ENCODE results near the gene POLR3E.
A peak's percentile ranks its signal among the peaks of the same experiment; 100 is the strongest.

POLR3E gene

DNA sequence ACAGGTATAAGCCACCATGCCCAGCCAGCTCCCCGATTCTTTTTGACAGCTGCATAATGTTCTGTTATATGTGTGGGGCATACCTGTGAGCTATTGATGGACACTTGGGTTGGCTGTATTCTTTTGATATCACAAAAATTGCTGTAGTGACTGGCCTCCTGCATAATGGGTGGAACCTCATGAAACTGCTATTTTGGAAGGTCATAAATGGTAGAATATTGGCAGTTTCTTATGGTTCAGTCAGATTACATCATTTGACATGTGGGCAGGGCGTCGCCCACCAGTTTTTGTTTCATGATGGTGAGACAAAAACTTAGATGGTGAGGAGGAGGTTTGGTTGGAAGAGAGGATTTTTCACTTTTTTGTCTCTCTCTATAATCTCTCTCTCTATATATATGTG lies 26.7 kb upstream of the POLR3E start:
- Histone ChIP-seq H3K36me3 (ENCODE audit: control insufficient read depth, insufficient read depth, low read length) (peaks cover 14% of the 10 kb centered on the region), H3K9me3 (ENCODE audit: control insufficient read depth, low read length) (no peaks in the 10 kb centered on the region), H3K4me3 (ENCODE audit: low read length) (no peak overlapping the region), H3K27me3 (ENCODE audit: control insufficient read depth, insufficient read depth, low read length) (no peaks in the 10 kb centered on the region), H3K9ac (ENCODE audit: low read length) (no peak overlapping the region), H3K4me1 (ENCODE audit: control insufficient read depth, insufficient read depth, low read length) (no peaks in the 10 kb centered on the region)

DNA sequence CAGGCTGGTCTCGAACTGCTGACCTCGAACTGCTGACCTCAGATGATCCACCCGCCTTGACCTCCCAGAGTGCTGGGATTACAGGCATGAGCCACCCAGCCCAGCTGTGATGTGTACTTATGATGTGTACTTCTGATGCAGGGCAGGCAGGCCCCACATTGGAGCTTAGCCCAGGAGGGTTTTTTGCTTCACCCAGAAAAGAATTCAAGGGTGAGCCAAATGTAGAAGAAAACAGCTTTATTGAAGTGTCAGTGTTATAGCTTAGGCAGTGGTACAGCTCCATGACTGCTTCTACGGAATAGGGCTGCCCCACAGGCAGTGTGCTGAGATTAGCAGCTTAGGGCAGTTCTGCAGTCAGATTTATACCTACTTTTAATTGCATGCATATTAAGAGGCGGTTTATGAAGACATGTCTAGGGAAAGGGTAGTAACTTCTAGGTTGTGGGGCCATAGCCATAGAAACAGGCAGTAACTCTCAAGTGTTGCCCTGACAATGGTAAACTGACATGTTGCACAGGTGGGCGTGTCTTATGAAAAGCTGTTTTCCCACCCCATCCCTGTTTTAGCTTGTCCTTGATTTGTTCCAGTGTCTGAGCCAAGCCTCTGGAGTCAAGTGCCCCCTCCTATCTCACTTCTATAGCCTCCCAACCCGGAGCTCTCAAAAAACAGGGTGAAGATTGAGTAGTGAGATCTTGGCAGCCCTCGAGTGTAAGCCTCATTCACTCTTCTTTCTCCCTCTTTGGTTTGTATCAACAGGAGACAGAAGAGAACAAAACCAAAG lies 24.1 kb upstream of the POLR3E start:
- H3K27me3 ChIP-seq (ENCODE audit: control insufficient read depth, insufficient read depth, low read length), result no peaks in the 10 kb centered on the region
- H3K4me1 ChIP-seq (ENCODE audit: control insufficient read depth, insufficient read depth, low read length), result peaks cover 11% of the 10 kb centered on the region
- peaks cover 9% of the 10 kb centered on the region for H3K36me3 ChIP-seq (ENCODE audit: control insufficient read depth, insufficient read depth, low read length)
- H3K9me3 ChIP-seq (ENCODE audit: control insufficient read depth, low read length), result no peaks in the 10 kb centered on the region
- no peak overlapping the region for H3K9ac ChIP-seq (ENCODE audit: low read length)
- H3K4me3 ChIP-seq (ENCODE audit: low read length), result no peak overlapping the region

DNA sequence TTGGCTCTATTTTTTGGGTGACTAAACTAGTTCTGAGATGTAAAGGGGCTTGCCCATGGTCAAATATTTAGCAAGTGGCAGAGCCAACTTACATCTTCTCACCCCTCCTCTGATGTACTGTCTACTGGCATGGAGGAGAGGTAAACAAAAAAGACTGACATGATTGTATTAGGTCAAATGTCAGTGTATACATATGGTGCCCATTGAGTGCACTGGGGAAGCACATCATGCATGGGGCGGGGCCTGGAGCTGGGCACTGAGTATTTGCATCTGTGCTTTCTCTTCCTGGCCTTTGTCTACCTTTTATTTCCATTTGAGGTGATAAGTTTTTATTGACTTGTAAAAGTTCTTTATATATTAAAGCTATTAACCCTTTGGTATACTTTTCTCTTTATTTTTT lies 22.3 kb upstream of the POLR3E start:
- Histone ChIP-seq H3K36me3 (ENCODE audit: control insufficient read depth, insufficient read depth, low read length) (peaks cover 9% of the 10 kb centered on the region), H3K9ac (ENCODE audit: low read length) (no peak overlapping the region), H3K4me3 (ENCODE audit: low read length) (no peak overlapping the region), H3K27me3 (ENCODE audit: control insufficient read depth, insufficient read depth, low read length) (no peaks in the 10 kb centered on the region), H3K9me3 (ENCODE audit: control insufficient read depth, low read length) (no peaks in the 10 kb centered on the region), H3K4me1 (ENCODE audit: control insufficient read depth, insufficient read depth, low read length) (peaks cover 22% of the 10 kb centered on the region)

DNA sequence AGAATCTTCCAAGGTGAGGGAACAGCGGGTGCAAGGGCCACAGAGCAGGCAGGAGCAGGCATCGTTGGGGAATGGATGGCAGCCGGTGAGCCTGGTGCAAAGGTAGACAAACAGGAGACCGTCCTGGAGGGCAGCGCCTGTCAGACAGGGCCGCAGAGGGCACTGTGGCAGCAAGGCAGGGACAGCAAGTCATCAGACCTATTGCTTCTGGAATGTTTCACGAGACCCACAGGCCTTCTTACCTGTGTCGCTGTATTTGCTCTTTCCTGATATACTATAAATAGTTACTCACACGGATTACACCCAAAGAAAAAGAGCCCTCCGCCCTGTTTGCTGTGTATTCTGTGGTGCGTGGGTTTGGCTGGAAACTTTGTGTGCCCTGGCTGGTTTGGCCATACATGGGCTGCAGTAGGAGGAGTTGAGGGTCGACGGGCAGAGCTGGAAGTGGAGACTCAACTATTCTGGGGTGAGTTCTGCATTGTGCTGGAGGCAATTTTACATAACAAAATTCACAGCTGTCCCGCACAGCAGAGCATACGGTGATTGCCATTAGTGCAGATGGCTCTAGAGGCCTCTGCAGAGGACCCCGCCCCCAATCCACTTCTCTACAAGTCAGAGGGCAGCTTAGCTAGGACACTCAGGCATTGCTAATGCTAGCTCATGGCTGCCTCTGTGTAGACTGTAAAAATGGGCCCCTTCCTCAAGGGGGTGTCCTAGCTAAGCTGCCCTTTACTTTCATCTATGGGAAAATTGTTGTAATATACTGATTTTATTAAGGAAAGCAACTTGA lies 18.6 kb upstream of the POLR3E start:
- H3K4me1 ChIP-seq (ENCODE audit: control insufficient read depth, insufficient read depth, low read length), result peaks cover 22% of the 10 kb centered on the region
- H3K36me3 ChIP-seq (ENCODE audit: control insufficient read depth, insufficient read depth, low read length), result peaks cover 4% of the 10 kb centered on the region
- H3K9me3 ChIP-seq (ENCODE audit: control insufficient read depth, low read length), result no peaks in the 10 kb centered on the region
- no peaks in the 10 kb centered on the region for H3K27me3 ChIP-seq (ENCODE audit: control insufficient read depth, insufficient read depth, low read length)
- H3K4me3 ChIP-seq (ENCODE audit: low read length), result no peak overlapping the region
- peak overlapping the region; percentile 10 for H3K9ac ChIP-seq (ENCODE audit: low read length)

DNA sequence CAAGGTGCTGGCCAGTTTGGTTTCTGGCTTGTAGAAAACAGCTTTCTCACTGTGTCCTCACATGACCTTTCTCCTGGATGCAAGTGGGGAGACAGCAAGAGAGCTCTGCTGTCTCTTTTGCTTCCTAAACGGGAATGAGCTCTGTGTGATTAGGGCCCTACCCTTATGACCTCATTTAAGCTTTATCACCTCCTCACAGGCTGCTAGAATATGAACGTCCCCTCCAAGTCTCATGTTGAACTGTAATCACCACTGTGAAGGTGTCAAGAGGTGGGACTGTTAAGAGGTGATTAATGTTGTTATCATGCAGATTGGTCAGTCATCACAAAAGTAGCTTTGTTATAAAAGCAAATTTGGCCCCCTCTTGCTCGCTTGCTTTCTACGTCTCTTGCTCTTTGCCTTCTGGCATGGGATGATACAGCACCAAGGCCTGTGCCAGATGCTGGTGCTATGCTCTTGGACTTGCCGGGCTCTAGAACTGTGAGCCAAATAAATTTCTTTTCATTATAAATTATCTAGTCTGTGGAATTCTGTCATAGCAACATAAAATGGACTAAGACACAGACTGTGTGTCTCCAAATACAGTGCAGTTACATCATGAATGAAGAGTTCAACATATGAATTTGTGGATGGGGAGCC lies 14.8 kb upstream of the POLR3E start:
- Histone ChIP-seq H3K4me1 (ENCODE audit: control insufficient read depth, insufficient read depth, low read length) (peaks cover 18% of the 10 kb centered on the region), H3K9me3 (ENCODE audit: control insufficient read depth, low read length) (no peaks in the 10 kb centered on the region), H3K27me3 (ENCODE audit: control insufficient read depth, insufficient read depth, low read length) (no peaks in the 10 kb centered on the region), H3K4me3 (ENCODE audit: low read length) (no peak overlapping the region), H3K9ac (ENCODE audit: low read length) (no peak overlapping the region), H3K36me3 (ENCODE audit: control insufficient read depth, insufficient read depth, low read length) (peaks cover 4% of the 10 kb centered on the region)

DNA sequence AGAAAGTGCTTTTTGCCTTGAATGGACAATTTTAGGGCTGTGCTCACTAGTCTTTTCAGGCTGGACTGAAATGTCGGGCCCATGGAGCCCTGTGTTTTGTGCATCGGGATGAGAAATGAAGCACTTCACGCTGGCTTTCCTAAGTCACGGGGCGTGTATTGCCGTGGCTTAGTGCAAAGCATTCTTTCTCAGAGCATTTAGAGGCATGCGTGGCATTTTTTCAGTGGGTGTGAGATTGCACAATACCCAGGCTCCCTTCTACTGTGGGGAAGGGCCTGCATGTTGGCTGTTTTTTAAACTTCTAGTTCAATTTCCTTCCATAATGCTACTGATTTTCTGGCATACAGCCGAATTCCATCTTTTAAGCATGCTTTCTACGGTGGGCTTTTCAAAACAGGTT lies 12.6 kb upstream of the POLR3E start:
- Histone ChIP-seq H3K9ac (ENCODE audit: low read length) (no peak overlapping the region), H3K9me3 (ENCODE audit: control insufficient read depth, low read length) (no peaks in the 10 kb centered on the region), H3K36me3 (ENCODE audit: control insufficient read depth, insufficient read depth, low read length) (peaks cover 4% of the 10 kb centered on the region), H3K4me1 (ENCODE audit: control insufficient read depth, insufficient read depth, low read length) (no peaks in the 10 kb centered on the region), H3K4me3 (ENCODE audit: low read length) (no peak overlapping the region), H3K27me3 (ENCODE audit: control insufficient read depth, insufficient read depth, low read length) (no peaks in the 10 kb centered on the region)

DNA sequence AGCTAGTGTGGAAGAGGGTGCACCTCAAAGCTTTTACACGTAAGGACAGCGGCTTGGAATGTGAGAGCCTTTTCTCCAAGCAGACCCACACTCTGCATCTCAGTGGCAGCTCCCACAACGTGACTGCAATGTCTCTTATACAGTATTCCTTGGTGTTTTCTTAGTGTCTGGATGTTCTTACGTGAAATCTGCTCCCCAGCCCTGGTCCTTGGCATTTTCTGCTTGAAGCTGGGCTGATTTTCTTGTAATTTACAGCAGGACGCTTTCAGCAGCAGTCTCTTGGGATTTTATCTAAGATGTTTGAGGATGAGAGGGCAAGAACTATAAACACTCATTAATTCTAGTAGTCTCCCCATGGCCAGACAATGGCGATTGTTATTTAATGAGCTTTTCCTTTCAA lies 12.1 kb upstream of the POLR3E start:
- Histone ChIP-seq H3K9ac (ENCODE audit: low read length) (no peak overlapping the region), H3K4me1 (ENCODE audit: control insufficient read depth, insufficient read depth, low read length) (no peaks in the 10 kb centered on the region), H3K36me3 (ENCODE audit: control insufficient read depth, insufficient read depth, low read length) (peaks cover 4% of the 10 kb centered on the region), H3K4me3 (ENCODE audit: low read length) (no peak overlapping the region), H3K27me3 (ENCODE audit: control insufficient read depth, insufficient read depth, low read length) (no peaks in the 10 kb centered on the region), H3K9me3 (ENCODE audit: control insufficient read depth, low read length) (no peaks in the 10 kb centered on the region)

DNA sequence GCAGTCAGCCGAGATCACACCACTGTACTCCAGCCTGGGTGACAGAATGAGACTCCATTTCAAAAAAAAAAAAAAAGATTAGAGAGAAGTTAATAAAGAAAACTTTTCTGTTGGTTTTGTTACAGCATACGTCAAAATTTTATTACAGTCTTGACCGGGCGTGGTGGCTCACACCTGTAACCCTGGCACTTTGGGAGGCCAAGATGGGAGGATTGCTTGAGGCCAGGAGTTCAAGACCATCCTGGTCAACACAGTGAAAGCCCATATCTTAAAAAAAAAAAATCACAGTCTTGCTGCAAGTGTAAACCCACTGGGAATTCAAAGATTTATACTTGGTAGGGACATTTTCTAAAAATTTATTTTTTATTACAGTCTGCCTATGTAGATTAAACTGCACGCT lies 6.2 kb upstream of the POLR3E start:
- H3K4me1 ChIP-seq (ENCODE audit: control insufficient read depth, insufficient read depth, low read length), result no peaks in the 10 kb centered on the region
- no peaks in the 10 kb centered on the region for H3K9me3 ChIP-seq (ENCODE audit: control insufficient read depth, low read length)
- no peak overlapping the region for H3K4me3 ChIP-seq (ENCODE audit: low read length)
- no peaks in the 10 kb centered on the region for H3K36me3 ChIP-seq (ENCODE audit: control insufficient read depth, insufficient read depth, low read length)
- H3K27me3 ChIP-seq (ENCODE audit: control insufficient read depth, insufficient read depth, low read length), result no peaks in the 10 kb centered on the region
- H3K9ac ChIP-seq (ENCODE audit: low read length), result no peak overlapping the region

DNA sequence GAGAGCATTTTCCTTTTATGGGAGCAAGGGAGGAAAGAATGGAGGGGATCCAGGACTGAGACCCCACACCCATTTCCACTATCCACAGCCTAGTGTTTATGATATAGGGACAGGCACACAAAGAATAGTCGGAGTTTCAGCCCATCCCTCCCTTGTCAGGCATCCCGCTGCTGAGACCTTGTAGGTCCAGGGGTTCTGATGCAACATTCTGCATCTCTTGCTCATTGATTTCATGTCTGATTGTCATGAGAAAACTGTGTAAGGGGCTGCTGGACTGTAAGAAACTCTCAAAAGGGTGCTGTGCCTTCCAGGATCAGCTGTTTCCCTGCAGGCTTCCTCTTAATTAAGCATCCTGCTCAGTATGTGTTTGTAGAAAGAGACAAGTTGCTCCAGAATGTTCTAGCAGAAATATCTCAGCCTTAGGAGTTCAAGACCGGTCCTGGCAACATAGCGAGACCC lies 5.3 kb upstream of the POLR3E start:
- no peaks in the 10 kb centered on the region for H3K36me3 ChIP-seq (ENCODE audit: control insufficient read depth, insufficient read depth, low read length)
- no peaks in the 10 kb centered on the region for H3K4me1 ChIP-seq (ENCODE audit: control insufficient read depth, insufficient read depth, low read length)
- no peaks in the 10 kb centered on the region for H3K9me3 ChIP-seq (ENCODE audit: control insufficient read depth, low read length)
- no peak overlapping the region for H3K9ac ChIP-seq (ENCODE audit: low read length)
- no peak overlapping the region for H3K4me3 ChIP-seq (ENCODE audit: low read length)
- no peaks in the 10 kb centered on the region for H3K27me3 ChIP-seq (ENCODE audit: control insufficient read depth, insufficient read depth, low read length)

DNA sequence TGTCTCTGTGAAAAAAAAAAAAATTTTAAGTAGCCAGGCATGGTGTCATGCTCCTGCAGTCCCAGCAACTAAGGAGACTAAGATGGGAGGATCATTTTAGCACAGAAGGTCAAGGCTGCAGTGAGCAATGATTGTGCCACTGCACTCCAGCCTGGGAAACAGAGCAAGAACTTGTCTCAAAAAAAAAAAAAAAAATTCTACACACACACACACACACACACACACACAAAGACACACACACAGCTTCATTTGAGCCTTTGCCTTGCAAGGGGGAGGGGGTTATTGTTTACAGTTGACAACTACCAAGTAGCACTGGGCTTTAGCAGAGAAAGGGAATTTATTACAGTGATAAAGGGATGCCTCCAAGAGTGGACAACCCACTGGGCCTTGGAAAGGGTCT lies 4.9 kb upstream of the POLR3E start:
- H3K9me3 ChIP-seq (ENCODE audit: control insufficient read depth, low read length), result no peaks in the 10 kb centered on the region
- no peaks in the 10 kb centered on the region for H3K4me1 ChIP-seq (ENCODE audit: control insufficient read depth, insufficient read depth, low read length)
- H3K27me3 ChIP-seq (ENCODE audit: control insufficient read depth, insufficient read depth, low read length), result no peaks in the 10 kb centered on the region
- H3K4me3 ChIP-seq (ENCODE audit: low read length), result no peak overlapping the region
- H3K9ac ChIP-seq (ENCODE audit: low read length), result no peak overlapping the region
- H3K36me3 ChIP-seq (ENCODE audit: control insufficient read depth, insufficient read depth, low read length), result no peaks in the 10 kb centered on the region

DNA sequence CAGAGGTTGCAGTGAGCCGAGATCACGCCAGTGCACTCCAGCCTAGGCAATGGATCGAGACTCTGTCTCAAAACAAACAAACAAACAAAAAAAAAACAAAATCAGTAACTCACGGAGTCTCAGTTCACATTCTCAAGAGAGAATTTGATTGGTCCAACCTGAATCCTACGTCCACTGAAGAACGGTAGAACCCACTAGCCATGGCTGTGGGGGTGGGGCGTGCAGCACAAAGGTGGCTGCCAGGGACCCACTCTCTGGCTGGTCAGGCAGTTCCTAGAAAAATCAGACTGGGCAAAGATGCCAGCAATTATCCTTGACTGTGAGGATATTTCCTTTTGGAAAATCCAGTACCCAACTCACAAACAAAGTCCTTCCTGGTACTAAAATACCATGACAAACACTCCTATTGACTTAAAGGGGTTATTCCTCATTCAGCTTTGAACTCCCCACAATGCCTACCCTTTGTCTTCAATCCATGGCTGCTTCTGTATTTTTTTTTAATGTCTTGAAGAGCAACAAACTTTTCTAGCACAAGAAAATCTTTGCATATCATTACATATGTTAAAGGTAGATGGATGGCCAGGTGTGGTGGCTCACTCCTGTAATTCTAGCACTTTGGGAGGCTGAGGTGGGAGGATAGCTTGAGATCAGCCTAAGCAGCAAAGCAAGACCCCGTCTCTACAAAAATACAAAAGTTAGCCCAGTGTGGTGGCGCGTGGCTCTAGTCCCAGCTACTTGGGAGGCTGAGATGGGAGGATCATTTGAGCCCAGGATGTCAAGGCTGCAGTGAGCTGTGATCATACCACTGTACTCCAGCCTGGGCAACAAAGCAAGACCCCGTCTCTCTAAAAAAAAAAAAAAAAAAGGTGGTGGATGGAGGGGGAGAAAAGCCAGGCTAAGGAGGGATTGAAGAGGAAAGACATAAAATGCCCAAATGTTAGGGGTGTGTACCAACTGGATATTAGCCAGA lies 3.8 kb upstream of the POLR3E start:
- no peaks in the 10 kb centered on the region for H3K27me3 ChIP-seq (ENCODE audit: control insufficient read depth, insufficient read depth, low read length)
- no peaks in the 10 kb centered on the region for H3K4me1 ChIP-seq (ENCODE audit: control insufficient read depth, insufficient read depth, low read length)
- H3K9me3 ChIP-seq (ENCODE audit: control insufficient read depth, low read length), result no peaks in the 10 kb centered on the region
- H3K4me3 ChIP-seq (ENCODE audit: low read length), result no peak overlapping the region
- no peak overlapping the region for H3K9ac ChIP-seq (ENCODE audit: low read length)
- H3K36me3 ChIP-seq (ENCODE audit: control insufficient read depth, insufficient read depth, low read length), result no peaks in the 10 kb centered on the region
